A673 (cell line): ENCODE measurements around the gene CLASP1. TPM values are rescaled to one million over a fixed set of nuclear protein-coding genes. Genes with fewer than 3 reads are reported as not detected.
A peak's percentile ranks its signal among the peaks of the same experiment; 100 is the strongest.
"Not testable (repeated sequence)": the region's sequence is repeated elsewhere in the genome, so short reads cannot be mapped to it uniquely, and the experiment has no call there.

Source experiments
- BruUV-seq: library from RNA; stranded (reverse); fragments of 400-500 nt; replicated peaks from 2 replicates; lab custom pipeline; 2021; lab: Mats Ljungman, UMichigan
- CTCF ChIA-PET: fragments of 300-600 bp; sonication (Branson Sonifier 250); formaldehyde crosslinking; loops from one replicate; lab custom pipeline; 2022; ENCODE audit warnings: antibody characterized with exemption; lab: Charles Lee
- POLR2A ChIA-PET: fragments of 300-600 bp; sonication (Branson Sonifier 250); formaldehyde crosslinking; loops from one replicate; lab custom pipeline; 2022; ENCODE audit warnings: antibody characterized with exemption; ENCODE audit not compliant: low non-redundant PET; lab: Charles Lee
- DNase-seq: peaks from one replicate; pipeline ENCODE4 v3.0.0-alpha.2; 2015; ENCODE audit warnings: low spot score
- H3K27ac ChIP-seq: fragments of 200-600 bp; sonication (generic); 2 replicates; pipeline ENCODE4 v1.5.1; 2016; ENCODE audit warnings: mixed run types, low read depth, mild to moderate bottlenecking, mixed read lengths, antibody characterized with exemption, low read length; ENCODE audit not compliant: poor library complexity, severe bottlenecking
- H3K27me3 ChIP-seq: fragments of 200-600 bp; sonication (generic); replicated peaks from 2 replicates; pipeline ENCODE4 v1.6.1; 2017; ENCODE audit warnings: mixed run types, low read depth, mild to moderate bottlenecking, mixed read lengths, antibody characterized with exemption, low read length; ENCODE audit not compliant: insufficient read depth, poor library complexity
- H3K36me3 ChIP-seq: fragments of 200-600 bp; sonication (generic); 2 replicates; pipeline ENCODE4 v1.6.1; 2016; ENCODE audit warnings: mixed run types, mild to moderate bottlenecking, mixed read lengths, antibody characterized with exemption, low read length; ENCODE audit not compliant: insufficient read depth, poor library complexity, severe bottlenecking
- H3K4me1 ChIP-seq: fragments of 200-600 bp; sonication (generic); 2 replicates; pipeline ENCODE4 v1.6.1; 2017; ENCODE audit warnings: mixed run types, mild to moderate bottlenecking, mixed read lengths, antibody characterized with exemption, low read length; ENCODE audit not compliant: insufficient read depth, poor library complexity, severe bottlenecking
- H3K4me3 ChIP-seq: fragments of 200-600 bp; sonication (generic); 2 replicates; pipeline ENCODE4 v1.5.1; 2016; ENCODE audit warnings: low read depth, mixed run types, mild to moderate bottlenecking, mixed read lengths, low read length; ENCODE audit not compliant: poor library complexity, severe bottlenecking
- H3K9me3 ChIP-seq: fragments of 200-600 bp; sonication (generic); 2 replicates; pipeline ENCODE4 v1.6.1; 2016; ENCODE audit warnings: mixed run types, low read depth, mild to moderate bottlenecking, mixed read lengths, antibody characterized with exemption, low read length; ENCODE audit not compliant: poor library complexity, severe bottlenecking
- CTCF ChIP-seq: fragments of 300-800, 200-600 bp; sonication (generic); conservative IDR thresholded peaks from 2 replicates; pipeline ENCODE4 v1.5.1; 2017; ENCODE audit warnings: low read depth, mild to moderate bottlenecking, antibody characterized with exemption, low read length, moderate library complexity, mixed read lengths
- EZH2 ChIP-seq: fragments of 200-600 bp; sonication (generic); IDR thresholded peaks from 2 replicates; pipeline ENCODE4 v1.6.1; 2017; ENCODE audit warnings: borderline replicate concordance, low read depth, mild to moderate bottlenecking, mixed read lengths, antibody characterized with exemption, low read length; ENCODE audit not compliant: poor library complexity, severe bottlenecking
- intact Hi-C: fragments of 100-400 bp; cut with micrococcal nuclease; formaldehyde crosslinking; loops from one replicate; pipeline ENCODE4 v1.10.0; 2022; ENCODE audit not compliant: unreplicated experiment
- total RNA-seq: library from RNA; stranded (reverse); gene quantifications from 2 replicates; pipeline ENCODE4 v1.2.3, GENCODE V29; 2021

Gene CLASP1
- total RNA-seq, 1 experiment from 2014 or later = 69.1 TPM

GRCh38 chr2:121567452-121567851, 81.8 kb downstream of the CLASP1 start:
- Histone ChIP-seq H3K36me3 (no peaks in the 10 kb centered on the region), H3K9me3 (no peaks in the 10 kb centered on the region), H3K4me1 (peaks cover 17% of the 10 kb centered on the region), H3K4me3 (no peak overlapping the region), H3K27me3 (no peaks in the 10 kb centered on the region), H3K27ac (no peak overlapping the region)
- TF ChIP-seq EZH2 (no peak), CTCF (no peak)
- intact Hi-C loops = no loop called here
- ChIA-PET POLR2A (no interaction called here), CTCF (no interaction called here)
- no TSS peak for BruUV-seq
- DNase-seq = no peak

- Histone ChIP-seq H3K9me3 (no peaks in the 10 kb centered on the region), H3K27ac (no peak overlapping the region), H3K36me3 (no peaks in the 10 kb centered on the region), H3K4me1 (peaks cover 17% of the 10 kb centered on the region), H3K27me3 (no peaks in the 10 kb centered on the region), H3K4me3 (no peak overlapping the region)
- ChIA-PET POLR2A (no interaction called here), CTCF (interaction anchor here (0.5 kb wide), 1 partner anchor 146 kb away, joined by 3 read pairs; no protein-coding TSS in a partner anchor)
- DNase-seq = peak; percentile 58
- no peak for TF ChIP-seq CTCF
- no peak for TF ChIP-seq EZH2
- no TSS peak for BruUV-seq
- intact Hi-C loops = no loop called here
These were observed 83.6 kb downstream of the CLASP1 start for GRCh38 chr2:121565389-121566250.

GRCh38 chr2:121564905-121565304, 84.4 kb downstream of the CLASP1 start:
- intact Hi-C loops = no loop called here
- CTCF ChIA-PET = interaction anchor here (0.5 kb wide), 1 partner anchor 146 kb away, joined by 3 read pairs; no protein-coding TSS in a partner anchor

GRCh38 chr2:121563754-121564153, 85.5 kb downstream of the CLASP1 start:
- BruUV-seq, POLR2A ChIA-PET, CTCF ChIA-PET, H3K9me3 ChIP-seq, intact Hi-C loops, DNase-seq, H3K36me3 ChIP-seq, H3K27me3 ChIP-seq, H3K4me3 ChIP-seq, H3K27ac ChIP-seq: not testable (repeated sequence)
- peaks cover 17% of the 10 kb centered on the region for H3K4me1 ChIP-seq

More at GRCh38 chr2:121564905-121565304, 84.4 kb downstream of the CLASP1 start:
- Histone ChIP-seq H3K36me3 (no peaks in the 10 kb centered on the region), H3K4me1 (peaks cover 17% of the 10 kb centered on the region), H3K4me3 (no peak overlapping the region), H3K27me3 (no peaks in the 10 kb centered on the region), H3K9me3 (no peaks in the 10 kb centered on the region), H3K27ac (no peak overlapping the region)
- no peak for TF ChIP-seq CTCF
- no peak for TF ChIP-seq EZH2
- no TSS peak for BruUV-seq
- POLR2A ChIA-PET = no interaction called here
- DNase-seq = no peak
